ENCODE measurements around the gene AMBRA1. TPM values are rescaled to one million over a fixed set of nuclear protein-coding genes. Genes with fewer than 3 reads are reported as not detected.

Gene AMBRA1
- total and polyA plus RNA-seq, 2 donors (not counting 3 experiments of a cell fraction or from before 2014, with no cell fraction given) = 18.4 to 32.4 TPM

GRCh38 chr11:46528445-46529094, 65.3 kb downstream of the AMBRA1 start:
- Histone ChIP-seq H3K4me3 (replicated peaks in 1 of 3; ENCODE audit: insufficient read depth in 1 of 3, low read depth in 1 of 3, low read length in 3 of 3) (no peak overlapping the region), H3K9me1 (replicated peaks; ENCODE audit: control insufficient read depth, extremely low read depth, insufficient read depth, low read length) (no peaks in the 10 kb centered on the region), H3K27ac (ENCODE audit: insufficient read depth, low read depth, low read length) (no peak overlapping the region), H3K36me3 (ENCODE audit: control insufficient read depth in 2 of 2, extremely low read depth in 1 of 2, insufficient read depth in 2 of 2, low read length in 2 of 2) (no peaks in the 10 kb centered on the region), H3K9me3 (replicated peaks; ENCODE audit: control insufficient read depth, insufficient read depth, low read length) (no peaks in the 10 kb centered on the region), H3K4me2 (ENCODE audit: insufficient read depth, low read length) (no peak overlapping the region), H3K79me2 (ENCODE audit: control insufficient read depth, insufficient read depth, low read length) (peaks cover 36% of the 10 kb centered on the region), H4K20me1 (replicated peaks; ENCODE audit: control insufficient read depth, extremely low read depth, insufficient read depth, low read length) (no peaks in the 10 kb centered on the region), H3K27me3 (ENCODE audit: control insufficient read depth in 2 of 2, insufficient read depth in 2 of 2, low read length in 2 of 2) (no peaks in the 10 kb centered on the region), H3K9ac (replicated peaks; ENCODE audit: extremely low read depth, insufficient read depth, low read length) (no peak overlapping the region), H2AFZ (ENCODE audit: low read depth, low read length) (no peak overlapping the region), H3K4me1 (ENCODE audit: control insufficient read depth, extremely low read depth, insufficient read depth, low read length) (no peaks in the 10 kb centered on the region)
- no TSS peak for BruUV-seq (replicated peaks)
- no peak for DNase-seq (ENCODE audit: low read depth, low spot score)
- ChIA-PET POLR2A (interaction anchor here (0.6 kb wide), 1 partner anchor 11 kb away, joined by 5 read pairs; no protein-coding TSS in a partner anchor), CTCF (interaction anchor here (1.0 to 2.3 kb wide), 38 partner anchors 9 to 177 kb away, joined by 3 to 171 read pairs (median 9); partner anchors contain the start of gene CHRM4)
- no peak for FAIRE-seq
- intact Hi-C loops (cut with micrococcal nuclease) (loop anchor here (1.0 kb wide), 3 partner anchors 8 to 139 kb away; no protein-coding TSS in a partner anchor), dilution Hi-C loops (cut with MboI; ENCODE audit: extremely low pct_ligation_motif_present, low sequenced_read_pairs) (no loop called here)
- TF ChIP-seq JUN (IDR thresholded peaks at IDR 0.05; ENCODE audit: borderline replicate concordance, insufficient read depth, insufficient read length, low read depth) (no peak), POLR2A (IDR thresholded peaks at IDR 0.05; ENCODE audit: low read depth, low read length) (no peak), MYC (IDR thresholded peaks at IDR 0.05; ENCODE audit: low read depth, low read length) (no peak), GATA2 (IDR thresholded peaks at IDR 0.05; ENCODE audit: insufficient read depth, insufficient read length, low read depth, low read length) (no peak), CTCF (IDR thresholded peaks at IDR 0.05; ENCODE audit: extremely low read depth in 1 of 2, insufficient read depth in 1 of 2, low read depth in 1 of 2, low read length in 2 of 2) (no peak), EZH2 (IDR thresholded peaks at IDR 0.05; ENCODE audit: borderline replicate concordance, low read depth, low read length, severe bottlenecking) (no peak), MAX (IDR thresholded peaks at IDR 0.05; ENCODE audit: insufficient read depth, insufficient read length) (no peak), FOS (IDR thresholded peaks at IDR 0.05; ENCODE audit: borderline replicate concordance, insufficient read depth, low read length) (no peak)
